Stimulated activated memory B cell treated with anti-CD40 and anti-IgM and Interleukin-4, amounts not matched to agents 10 μg/mL and 1 μg/mL and 100 μg/mL, for 72 hours (primary cell): ENCODE results near the gene OR4D5.

Source experiments
- ATAC-seq: fragments of 150-1000 bp; cut with Tn5 transposase; 2 replicates; pipeline ENCODE4 v1.10.0; 2021
- H3K27ac Mint-ChIP-seq: one replicate; pipeline ENCODE4 v1.8.0; 2022; ENCODE audit warnings: mild to moderate bottlenecking, mixed read lengths
- H3K27me3 Mint-ChIP-seq: one replicate; pipeline ENCODE4 v1.8.0; 2022; ENCODE audit warnings: mixed read lengths
- H3K36me3 Mint-ChIP-seq: one replicate; pipeline ENCODE4 v1.8.0; 2022; ENCODE audit warnings: mixed read lengths
- H3K4me1 Mint-ChIP-seq: one replicate; pipeline ENCODE4 v1.8.0; 2022; ENCODE audit warnings: mixed read lengths
- H3K4me3 Mint-ChIP-seq: one replicate; pipeline ENCODE4 v1.8.0; 2022; ENCODE audit warnings: mild to moderate bottlenecking, moderate library complexity, mixed read lengths
- H3K9me3 Mint-ChIP-seq: one replicate; pipeline ENCODE4 v1.8.0; 2022; ENCODE audit warnings: mixed read lengths

Gene OR4D5

GRCh38 chr11:123979311-123979710 is 39.9 kb downstream of the OR4D5 start:
- Mint-ChIP-seq H3K27me3 (no peaks in the 10 kb centered on the region), H3K4me3 (no peak overlapping the region), H3K4me1 (no peaks in the 10 kb centered on the region), H3K27ac (no peak overlapping the region), H3K36me3 (no peaks in the 10 kb centered on the region), H3K9me3 (peaks cover 20% of the 10 kb centered on the region)
- no peak for ATAC-seq
